GM12878 (cell line): ENCODE measurements around the gene RAPGEF3. TPM values are rescaled to one million over a fixed set of nuclear protein-coding genes. Genes with fewer than 3 reads are reported as not detected.

ENCODE experiments used
- ATAC-seq: fragments of 200-7000 bp; cut with Tn5 transposase; 3 replicates; pipeline ENCODE4 v1.9.1; 2020; ENCODE audit warnings: mild to moderate bottlenecking, moderate library complexity
- BruUV-seq: library from RNA; stranded (reverse); fragments of 400-500 nt; replicated peaks from 2 replicates; lab custom pipeline; 2021; lab: Mats Ljungman, UMichigan
- CTCF ChIA-PET: fragments of 300-600 bp; sonication (Branson Sonifier 250); formaldehyde crosslinking; extraction: SDS; loops from one replicate; lab custom pipeline; 2021; ENCODE audit warnings: inconsistent platforms; lab: Yijun Ruan, JAX
- POLR2A ChIA-PET: fragments of 350-600 bp; formaldehyde crosslinking; extraction: SDS; loops from one replicate; lab custom pipeline; 2021; ENCODE audit warnings: inconsistent platforms; lab: Charles Lee
- RAD21 ChIA-PET: fragments of 300-600 bp; sonication (Branson Sonifier 250); formaldehyde crosslinking; loops from one replicate; lab custom pipeline; 2023; ENCODE audit warnings: antibody characterized with exemption; ENCODE audit not compliant: unreplicated experiment; lab: Charles Lee
- SMC1A ChIA-PET: fragments of 300-600 bp; sonication (Branson Sonifier 250); formaldehyde crosslinking; loops from one replicate; lab custom pipeline; 2023; ENCODE audit not compliant: unreplicated experiment, uncharacterized antibody; lab: Charles Lee
- DNase-seq: peaks from one replicate; pipeline ENCODE4 v3.0.0-alpha.2; 2011; ENCODE audit warnings: low read depth, low spot score
- FAIRE-seq: peaks from 3 replicates; lab custom pipeline; 2011; peaks lifted over from hg19 to GRCh38; lab: Jason Lieb, UNC
- H2AFZ ChIP-seq: 2 replicates; pipeline ENCODE4 v1.6.0; 2011; ENCODE audit warnings: low read depth, low read length, control low read depth; ENCODE audit not compliant: control insufficient read depth
- H3K27ac ChIP-seq: 2 replicates; pipeline ENCODE4 v1.5.1; 2011; ENCODE audit warnings: control low read depth; ENCODE audit not compliant: control insufficient read depth, insufficient read depth
- H3K27me3 ChIP-seq, 2 experiments: replicated peaks in 1 of 2; 2 replicates each; pipeline versions ENCODE4 v1.6.0 to v1.6.1; 2011; ENCODE audit warnings: low read length in 1 of 2; ENCODE audit not compliant: control insufficient read depth in 2 of 2, insufficient read depth in 2 of 2
- H3K36me3 ChIP-seq, 2 experiments: 2 replicates each; pipeline ENCODE4 v1.5.1; 2011; ENCODE audit warnings: low read length in 1 of 2; ENCODE audit not compliant: control insufficient read depth in 2 of 2, insufficient read depth in 2 of 2
- H3K4me1 ChIP-seq: 2 replicates; pipeline ENCODE4 v1.6.1; 2011; ENCODE audit warnings: mild to moderate bottlenecking, low read length, moderate library complexity, mixed read lengths; ENCODE audit not compliant: control insufficient read depth, insufficient read depth
- H3K4me2 ChIP-seq: 2 replicates; pipeline ENCODE4 v1.6.0; 2011; ENCODE audit warnings: control low read depth; ENCODE audit not compliant: control insufficient read depth, insufficient read depth
- H3K4me3 ChIP-seq: fragments of 200-600 bp; sonication (generic); 2 replicates; pipeline ENCODE4 v1.5.1; 2016
- H3K79me2 ChIP-seq: 2 replicates; pipeline ENCODE4 v1.6.0; 2011; ENCODE audit warnings: low read length; ENCODE audit not compliant: control insufficient read depth, insufficient read depth
- H3K9ac ChIP-seq: 2 replicates; pipeline ENCODE4 v1.8.0; 2011; ENCODE audit warnings: low read length, control low read depth, mixed read lengths; ENCODE audit not compliant: control insufficient read depth, insufficient read depth
- H3K9me3 ChIP-seq: replicated peaks from 3 replicates; pipeline ENCODE4 v1.5.1; 2011; ENCODE audit warnings: mild to moderate bottlenecking, low read length; ENCODE audit not compliant: control insufficient read depth, insufficient read depth
- H4K20me1 ChIP-seq: 2 replicates; pipeline ENCODE4 v1.6.0; 2011; ENCODE audit not compliant: control insufficient read depth, insufficient read depth
- BMI1 ChIP-seq: fragments of 450-650 bp; IDR thresholded peaks from 2 replicates; pipeline ENCODE4 v1.6.1; 2016; ENCODE audit warnings: mild to moderate bottlenecking, moderate library complexity, borderline replicate concordance
- E2F8 ChIP-seq: fragments of 450-650 bp; IDR thresholded peaks from 2 replicates; pipeline ENCODE4 v1.6.1; 2018; ENCODE audit warnings: mild to moderate bottlenecking, low read depth, moderate library complexity; ENCODE audit not compliant: partially characterized antibody
- MAX ChIP-seq: IDR thresholded peaks from 2 replicates; pipeline ENCODE4 v1.6.1; 2012; ENCODE audit warnings: low read depth, low read length, improper control_type of control experiment
- MTA2 ChIP-seq: fragments of 450-650 bp; IDR thresholded peaks from 2 replicates; pipeline ENCODE4 v1.6.1; 2016; ENCODE audit warnings: low read depth, mild to moderate bottlenecking, moderate library complexity
- PKNOX1 ChIP-seq: fragments of 450-650 bp; IDR thresholded peaks from 2 replicates; pipeline ENCODE4 v1.6.1; 2016; ENCODE audit warnings: mild to moderate bottlenecking
- TCF3 ChIP-seq: IDR thresholded peaks from 2 replicates; pipeline ENCODE4 v1.6.1; 2012; ENCODE audit warnings: low read depth, mild to moderate bottlenecking, low read length, borderline replicate concordance; ENCODE audit not compliant: insufficient read depth
- WGBS: methylation state at CpG from one replicate; pipeline ENCODE4 v1.1.6; 2016; ENCODE audit warnings: low lambda C conversion rate; ENCODE audit not compliant: insufficient replicate concordance, insufficient coverage; ENCODE audit errors: missing lambda C conversion rate; 5-methylcytosine and 5-hydroxymethylcytosine counted together
- in situ Hi-C: fragments of 300-500 bp; cut with MboI; formaldehyde crosslinking; loops from 9 replicates; pipeline ENCODE4 v1.14.3; 2018; ENCODE audit warnings: mixed read lengths
- intact Hi-C: fragments of 100-400 bp; cut with micrococcal nuclease; formaldehyde crosslinking; loops from one replicate; pipeline ENCODE4 v1.14.2; 2022; ENCODE audit not compliant: unreplicated experiment
- polyA plus RNA-seq, 11 experiments: library from polyadenylated mRNA; depleted of rRNA in 4 of 11; unstranded in 6 of 11; stranded (reverse) in 5 of 11; fragments of >200 nt; fragmentation: Nextera tagmentation in 4 of 11; fragmentation: Illumina TruSeq in 1 of 11; extraction: Ambion mirVana in 4 of 11; extraction: Trizol in 1 of 11; gene quantifications; 1 replicate in 1 of 11; 2 replicates in 10 of 11; pipeline versions ENCODE4 v1.2.1 to v1.2.3, GENCODE V29; 2011 to 2016; ENCODE audit warnings: inconsistent platforms in 2 of 11, missing spikeins in 2 of 11, low read depth in 1 of 11
- total RNA-seq, 4 experiments: library from RNA; depleted of rRNA in 3 of 4; stranded (reverse); fragments of >200 nt in 3 of 4; fragmentation: Illumina TruSeq in 1 of 4; extraction: Trizol in 1 of 4; gene quantifications; 2 replicates each; pipeline versions ENCODE4 v1.2.1 to v1.2.3, GENCODE V29; 2013 to 2021

Gene RAPGEF3
- total and polyA plus RNA-seq, 10 of the 15 experiments (the other 5 are each of a cell fraction or from before 2014, with no cell fraction given), result 0.02 to 0.92 (median 0.31) TPM; not detected in 2

- in situ Hi-C loops (no loop called here), intact Hi-C loops (no loop called here)
- Histone ChIP-seq H3K27ac (no peak overlapping the region), H3K9me3 (no peaks in the 10 kb centered on the region), H3K9ac (no peak overlapping the region), H3K4me2 (no peak overlapping the region), H3K27me3 (no peaks in the 10 kb centered on the region), H3K4me3 (no peak overlapping the region), H3K4me1 (no peaks in the 10 kb centered on the region), H3K79me2 (no peaks in the 10 kb centered on the region), H3K36me3 (peaks cover 0 to 3% of the 10 kb centered on the region in 2 experiments; a peak in 1 of 4 replicates), H2AFZ (no peak overlapping the region), H4K20me1 (no peaks in the 10 kb centered on the region)
- 70% methylated on average over 15 of the region's 15 CpGs for WGBS
- TF ChIP-seq E2F8 (no peak), MAX (no peak), PKNOX1 (no peak), MTA2 (no peak), TCF3 (no peak), BMI1 (no peak)
- POLR2A ChIA-PET, result interaction anchor here (0.6 to 0.7 kb wide), 2 partner anchors 48 to 733 kb away, joined by 3 read pairs; no protein-coding TSS in a partner anchor
- DNase-seq (no peak), FAIRE-seq (no peak), ATAC-seq (no peak)
- no TSS peak for BruUV-seq
- SMC1A ChIA-PET, result interaction anchor here (0.9 to 1.5 kb wide), 2 partner anchors 25 to 43 kb away, joined by 3 read pairs; no protein-coding TSS in a partner anchor
- CTCF ChIA-PET, result interaction anchor here (0.9 to 2.2 kb wide), 5 partner anchors 9 to 157 kb away, joined by 3 to 9 read pairs (median 3); no protein-coding TSS in a partner anchor
- RAD21 ChIA-PET, result interaction anchor here (1.2 kb wide), 2 partner anchors 42 to 44 kb away, joined by 3 read pairs; no protein-coding TSS in a partner anchor
These were observed 34.5 kb upstream of the RAPGEF3 start for GRCh38 chr12:47793015-47793681.
